ENCODE results near the gene TTC7B. TPM values are rescaled to one million over a fixed set of nuclear protein-coding genes. Genes with fewer than 3 reads are reported as not detected.

The TTC7B gene
- total RNA-seq, 1 donor from 2014 or later: 82.6 TPM

GRCh38 chr14:90654831-90655276, 161.4 kb downstream of the TTC7B start:
- H3K4me3 ChIP-seq (ENCODE audit: low read depth, low read length): no peak overlapping the region
- no peak for DNase-seq (ENCODE audit: low read depth)
- no peak for TF ChIP-seq CTCF (conservative IDR thresholded peaks at IDR 0.05; ENCODE audit: low read depth, low read length)

GRCh38 chr14:90652626-90653025, 163.6 kb downstream of the TTC7B start:
- TF ChIP-seq CTCF (conservative IDR thresholded peaks at IDR 0.05; ENCODE audit: low read depth, low read length): no peak
- DNase-seq (ENCODE audit: low read depth): no peak
- no peak overlapping the region for H3K4me3 ChIP-seq (ENCODE audit: low read depth, low read length)

GRCh38 chr14:90651976-90652560, 164.2 kb downstream of the TTC7B start:
- TF ChIP-seq CTCF (conservative IDR thresholded peaks at IDR 0.05; ENCODE audit: low read depth, low read length): no peak
- no peak for DNase-seq (ENCODE audit: low read depth)
- no peak overlapping the region for H3K4me3 ChIP-seq (ENCODE audit: low read depth, low read length)

GRCh38 chr14:90651271-90651804, 164.9 kb downstream of the TTC7B start:
- DNase-seq (ENCODE audit: low read depth): no peak
- no peak for TF ChIP-seq CTCF (conservative IDR thresholded peaks at IDR 0.05; ENCODE audit: low read depth, low read length)
- H3K4me3 ChIP-seq (ENCODE audit: low read depth, low read length): no peak overlapping the region

- no peak for TF ChIP-seq CTCF (conservative IDR thresholded peaks at IDR 0.05; ENCODE audit: low read depth, low read length)
- no peak overlapping the region for H3K4me3 ChIP-seq (ENCODE audit: low read depth, low read length)
- no peak for DNase-seq (ENCODE audit: low read depth)
Measured at GRCh38 chr14:90649557-90650135, 166.6 kb downstream of the TTC7B start.

- H3K4me3 ChIP-seq (ENCODE audit: low read depth, low read length): no peak overlapping the region
- TF ChIP-seq CTCF (conservative IDR thresholded peaks at IDR 0.05; ENCODE audit: low read depth, low read length): no peak
- DNase-seq (ENCODE audit: low read depth): no peak
Measured at GRCh38 chr14:90649083-90649482, 167.1 kb downstream of the TTC7B start.

GRCh38 chr14:90648421-90648820, 167.8 kb downstream of the TTC7B start:
- H3K4me3 ChIP-seq (ENCODE audit: low read depth, low read length): no peak overlapping the region
- no peak for TF ChIP-seq CTCF (conservative IDR thresholded peaks at IDR 0.05; ENCODE audit: low read depth, low read length)
- no peak for DNase-seq (ENCODE audit: low read depth)
